Breast epithelium (tissue), 3 donors: ENCODE data around the gene PEX5L.

Experiments
- CTCF ChIP-seq, 3 donors: fragments of 450-650 bp; IDR thresholded peaks; one replicate each; pipeline ENCODE4 v1.5.1; 2016 to 2017; ENCODE audit warnings: antibody characterized with exemption in 3 of 3, mild to moderate bottlenecking in 3 of 3, moderate library complexity in 3 of 3
- POLR2A ChIP-seq: fragments of 450-650 bp; IDR thresholded peaks from one replicate; pipeline ENCODE4 v1.6.1; 2016; ENCODE audit warnings: antibody characterized with exemption, mild to moderate bottlenecking, moderate library complexity
- POLR2AphosphoS5 ChIP-seq, 3 donors: sonication (generic); formaldehyde crosslinking; IDR thresholded peaks; one replicate each; pipeline ENCODE4 v1.6.1; 2017; ENCODE audit warnings: antibody characterized with exemption in 3 of 3

- no peak for TF ChIP-seq CTCF (IDR thresholded peaks at IDR 0.05)
- no peak for TF ChIP-seq POLR2AphosphoS5 (IDR thresholded peaks at IDR 0.05)
- TF ChIP-seq POLR2A = no peak
Observed at GRCh38 chr3:179964890-179965289, 71.8 kb downstream of the PEX5L start.
